HEK293 (cell line): ENCODE data around the gene SCNN1A.
A peak's percentile ranks its signal among the peaks of the same experiment; 100 is the strongest.

Experiments
- CTCF ChIA-PET: fragments of 350-600 bp; formaldehyde crosslinking; extraction: SDS; loops from one replicate; lab custom pipeline; 2021; ENCODE audit warnings: antibody characterized with exemption; lab: Yijun Ruan, JAX
- POLR2A ChIA-PET: fragments of 300-600 bp; formaldehyde crosslinking; extraction: SDS; loops from one replicate; lab custom pipeline; 2020; ENCODE audit warnings: antibody characterized with exemption, inconsistent platforms; lab: Yijun Ruan, JAX
- H3K27ac ChIP-seq: fragments of 200-500 bp; sonication (Bioruptor generic); 2 replicates; pipeline ENCODE4 v1.5.1; 2014; ENCODE audit warnings: low read depth, low read length, control low read depth, inconsistent platforms; ENCODE audit errors: extremely low read depth
- H3K36me3 ChIP-seq, 2 experiments: fragments of 200-500 bp in 1 of 2; sonication (Bioruptor generic) in 1 of 2; 1 replicate in 1 of 2; 2 replicates in 1 of 2; pipeline ENCODE4 v1.5.1; 2014 to 2017; ENCODE audit warnings: inconsistent platforms in 2 of 2, low read length in 2 of 2; ENCODE audit not compliant: control insufficient read depth in 2 of 2, insufficient read depth in 1 of 2
- H3K4me1 ChIP-seq: fragments of 200-500 bp; sonication (Bioruptor generic); 2 replicates; pipeline ENCODE4 v1.5.1; 2014; ENCODE audit warnings: mild to moderate bottlenecking, low read length, inconsistent platforms; ENCODE audit not compliant: control insufficient read depth, insufficient read depth
- H3K4me3 ChIP-seq: 2 replicates; pipeline ENCODE4 v1.5.1; 2011; ENCODE audit warnings: low read depth, mild to moderate bottlenecking, control low read depth, low read length, moderate library complexity
- H3K9me3 ChIP-seq: fragments of 200-500 bp; sonication (Bioruptor generic); 2 replicates; pipeline ENCODE4 v1.5.1; 2014; ENCODE audit warnings: low read depth, low read length, inconsistent platforms; ENCODE audit not compliant: control insufficient read depth, insufficient read depth
- BCL11B ChIP-seq: fragments of 450-650 bp; formaldehyde crosslinking; IDR thresholded peaks from 2 replicates; pipeline ENCODE4 v1.5.1; 2016; ENCODE audit warnings: low read depth, missing biosample characterization, missing genetic modification characterization
- RBAK ChIP-seq: fragments of 450-650 bp; formaldehyde crosslinking; IDR thresholded peaks from 2 replicates; pipeline ENCODE4 v1.5.1; 2016; ENCODE audit warnings: missing biosample characterization, missing genetic modification characterization
- SP3 ChIP-seq: fragments of 450-650 bp; formaldehyde crosslinking; IDR thresholded peaks from 2 replicates; pipeline ENCODE4 v1.5.1; 2016; ENCODE audit warnings: missing biosample characterization, missing genetic modification characterization
- YY2 ChIP-seq: fragments of 450-650 bp; formaldehyde crosslinking; IDR thresholded peaks from 2 replicates; pipeline ENCODE4 v1.5.1; 2016; ENCODE audit warnings: missing biosample characterization, missing genetic modification characterization
- ZBTB20 ChIP-seq: fragments of 450-650 bp; formaldehyde crosslinking; IDR thresholded peaks from 2 replicates; pipeline ENCODE4 v1.5.1; 2016; ENCODE audit warnings: missing biosample characterization, missing genetic modification characterization
- ZFHX2 ChIP-seq: fragments of 450-650 bp; formaldehyde crosslinking; conservative IDR thresholded peaks from 2 replicates; pipeline ENCODE4 v1.5.1; 2016; ENCODE audit warnings: missing biosample characterization, missing genetic modification characterization
- ZNF112 ChIP-seq: fragments of 450-650 bp; formaldehyde crosslinking; IDR thresholded peaks from 2 replicates; pipeline ENCODE4 v1.5.0; 2017; ENCODE audit warnings: missing biosample characterization, missing genetic modification characterization
- ZNF174 ChIP-seq: fragments of 450-650 bp; formaldehyde crosslinking; IDR thresholded peaks from 2 replicates; pipeline ENCODE4 v1.5.0; 2017; ENCODE audit warnings: missing biosample characterization, mild to moderate bottlenecking, missing genetic modification characterization
- ZNF175 ChIP-seq: fragments of 450-650 bp; formaldehyde crosslinking; IDR thresholded peaks from 2 replicates; pipeline ENCODE4 v1.5.1; 2016; ENCODE audit warnings: missing biosample characterization, missing genetic modification characterization
- ZNF292 ChIP-seq: fragments of 450-650 bp; formaldehyde crosslinking; IDR thresholded peaks from 2 replicates; pipeline ENCODE4 v1.5.1; 2016; ENCODE audit warnings: low read depth, missing biosample characterization, missing genetic modification characterization, borderline replicate concordance
- ZNF335 ChIP-seq: fragments of 450-650 bp; formaldehyde crosslinking; conservative IDR thresholded peaks from 2 replicates; pipeline ENCODE4 v1.5.1; 2016; ENCODE audit warnings: missing biosample characterization, missing genetic modification characterization
- ZNF394 ChIP-seq: fragments of 450-650 bp; formaldehyde crosslinking; IDR thresholded peaks from 2 replicates; pipeline ENCODE4 v1.5.1; 2016; ENCODE audit warnings: missing biosample characterization, missing genetic modification characterization, mild to moderate bottlenecking, moderate library complexity, borderline replicate concordance
- ZNF416 ChIP-seq: fragments of 450-650 bp; formaldehyde crosslinking; IDR thresholded peaks from 2 replicates; pipeline ENCODE4 v1.5.1; 2016; ENCODE audit warnings: missing biosample characterization, missing genetic modification characterization
- ZNF426 ChIP-seq: fragments of 450-650 bp; formaldehyde crosslinking; IDR thresholded peaks from 2 replicates; pipeline ENCODE4 v1.5.1; 2017; ENCODE audit warnings: missing biosample characterization, missing genetic modification characterization, mild to moderate bottlenecking, inconsistent platforms, moderate library complexity
- ZNF560 ChIP-seq: fragments of 450-650 bp; formaldehyde crosslinking; IDR thresholded peaks from 2 replicates; pipeline ENCODE4 v1.5.1; 2017; ENCODE audit warnings: missing biosample characterization, missing genetic modification characterization, borderline replicate concordance
- ZNF654 ChIP-seq: fragments of 450-650 bp; formaldehyde crosslinking; IDR thresholded peaks from 2 replicates; pipeline ENCODE4 v1.5.1; 2016; ENCODE audit warnings: low read depth, missing biosample characterization, missing genetic modification characterization
- ZNF677 ChIP-seq: fragments of 450-650 bp; IDR thresholded peaks from 2 replicates; pipeline ENCODE4 v1.5.0; 2018; ENCODE audit warnings: missing biosample characterization, mild to moderate bottlenecking, missing genetic modification characterization, moderate library complexity
- ZNF707 ChIP-seq: fragments of 450-650 bp; formaldehyde crosslinking; IDR thresholded peaks from 2 replicates; pipeline ENCODE4 v1.5.1; 2016; ENCODE audit warnings: missing biosample characterization, missing genetic modification characterization
- ZNF747 ChIP-seq: fragments of 450-650 bp; formaldehyde crosslinking; IDR thresholded peaks from 2 replicates; pipeline ENCODE4 v1.5.1; 2016; ENCODE audit warnings: missing biosample characterization, missing genetic modification characterization
- ZXDB ChIP-seq: fragments of 450-650 bp; formaldehyde crosslinking; IDR thresholded peaks from 2 replicates; pipeline ENCODE4 v1.5.1; 2016; ENCODE audit warnings: missing biosample characterization, missing genetic modification characterization
- TF ChIP-seq, protein P1 (sequence below): fragments of 450-650 bp; formaldehyde crosslinking; IDR thresholded peaks from 2 replicates; pipeline ENCODE4 v1.5.1; 2017; ENCODE audit warnings: missing biosample characterization, missing genetic modification characterization
- TF ChIP-seq, protein P2 (sequence below): fragments of 450-650 bp; formaldehyde crosslinking; IDR thresholded peaks from 2 replicates; pipeline ENCODE4 v1.5.1; 2016; ENCODE audit warnings: missing biosample characterization, missing genetic modification characterization
- TF ChIP-seq, protein P3 (sequence below): fragments of 450-650 bp; formaldehyde crosslinking; IDR thresholded peaks from 2 replicates; pipeline ENCODE4 v1.5.1; 2016; ENCODE audit warnings: missing biosample characterization, missing genetic modification characterization, low read depth
- TF ChIP-seq, protein P4 (sequence below): fragments of 450-650 bp; formaldehyde crosslinking; IDR thresholded peaks from 2 replicates; pipeline ENCODE4 v1.5.1; 2016; ENCODE audit warnings: missing biosample characterization, missing genetic modification characterization
- TF ChIP-seq, protein P5 (sequence below): fragments of 450-650 bp; formaldehyde crosslinking; IDR thresholded peaks from 2 replicates; pipeline ENCODE4 v1.5.1; 2016; ENCODE audit warnings: missing biosample characterization, missing genetic modification characterization

The SCNN1A gene

DNA sequence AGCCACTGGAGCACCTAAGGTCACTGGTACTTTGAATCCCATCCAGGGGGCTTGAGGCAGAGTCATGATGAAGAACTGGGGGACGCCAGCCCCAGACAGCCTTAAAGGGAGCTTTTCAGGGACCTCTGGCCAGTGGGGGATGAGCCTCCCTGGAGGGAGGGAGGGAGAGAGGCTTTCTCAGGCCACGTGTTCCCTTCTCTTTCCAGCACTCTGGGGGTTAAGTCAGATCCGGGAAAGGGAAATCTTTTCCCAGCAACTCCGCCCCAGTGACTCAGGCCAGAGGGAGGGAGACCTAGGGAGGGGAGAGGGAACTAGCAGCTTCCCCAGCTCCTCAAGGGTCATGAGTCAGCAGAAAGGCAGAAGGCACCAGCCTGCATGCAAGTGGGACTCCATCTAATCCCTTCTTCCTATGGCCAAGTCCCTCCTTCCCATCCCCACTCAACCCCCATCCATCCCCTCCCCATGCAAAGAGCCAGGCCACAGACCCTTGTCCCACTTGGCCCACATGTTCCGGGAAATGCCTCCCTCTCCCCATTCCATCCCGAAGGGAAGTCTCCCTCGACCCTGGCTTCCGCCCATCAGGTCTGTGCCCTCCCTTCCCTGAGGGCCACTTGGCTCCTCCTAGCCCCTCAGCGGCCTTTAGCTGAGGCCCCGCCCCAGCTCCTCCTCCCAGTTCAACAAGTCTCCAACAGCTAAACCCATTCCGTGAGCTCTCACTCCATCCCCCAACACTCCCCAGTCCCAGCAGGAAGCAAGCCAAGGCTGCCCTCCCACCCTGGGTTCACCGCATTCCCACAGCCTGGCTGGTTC, 39.1 kb downstream of the SCNN1A start (continued):
- TF ChIP-seq ZNF747 (no peak), ZNF707 (tag by site-specific recombination) (no peak), ZNF174 (no peak), ZNF677 (tag by site-specific recombination) (no peak), ZNF394 (tag by site-specific recombination) (peak; percentile 85), YY2 (tag by site-specific recombination) (peak; percentile 33; the same call in 1 of the 2 replicates), ZNF292 (tag by site-specific recombination) (no peak), ZNF416 (tag by site-specific recombination) (no peak), ZNF175 (tag by site-specific recombination) (no peak), SP3 (tag by site-specific recombination) (peak; percentile 94), BCL11B (tag by site-specific recombination) (no peak), ZNF560 (tag by site-specific recombination) (no peak), ZNF426 (no peak), RBAK (tag by site-specific recombination) (no peak)
- TF ChIP-seq, protein P1, sequence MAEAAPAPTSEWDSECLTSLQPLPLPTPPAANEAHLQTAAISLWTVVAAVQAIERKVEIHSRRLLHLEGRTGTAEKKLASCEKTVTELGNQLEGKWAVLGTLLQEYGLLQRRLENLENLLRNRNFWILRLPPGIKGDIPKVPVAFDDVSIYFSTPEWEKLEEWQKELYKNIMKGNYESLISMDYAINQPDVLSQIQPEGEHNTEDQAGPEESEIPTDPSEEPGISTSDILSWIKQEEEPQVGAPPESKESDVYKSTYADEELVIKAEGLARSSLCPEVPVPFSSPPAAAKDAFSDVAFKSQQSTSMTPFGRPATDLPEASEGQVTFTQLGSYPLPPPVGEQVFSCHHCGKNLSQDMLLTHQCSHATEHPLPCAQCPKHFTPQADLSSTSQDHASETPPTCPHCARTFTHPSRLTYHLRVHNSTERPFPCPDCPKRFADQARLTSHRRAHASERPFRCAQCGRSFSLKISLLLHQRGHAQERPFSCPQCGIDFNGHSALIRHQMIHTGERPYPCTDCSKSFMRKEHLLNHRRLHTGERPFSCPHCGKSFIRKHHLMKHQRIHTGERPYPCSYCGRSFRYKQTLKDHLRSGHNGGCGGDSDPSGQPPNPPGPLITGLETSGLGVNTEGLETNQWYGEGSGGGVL (tag by site-specific recombination), result peak; percentile 99
- TF ChIP-seq, protein P2, sequence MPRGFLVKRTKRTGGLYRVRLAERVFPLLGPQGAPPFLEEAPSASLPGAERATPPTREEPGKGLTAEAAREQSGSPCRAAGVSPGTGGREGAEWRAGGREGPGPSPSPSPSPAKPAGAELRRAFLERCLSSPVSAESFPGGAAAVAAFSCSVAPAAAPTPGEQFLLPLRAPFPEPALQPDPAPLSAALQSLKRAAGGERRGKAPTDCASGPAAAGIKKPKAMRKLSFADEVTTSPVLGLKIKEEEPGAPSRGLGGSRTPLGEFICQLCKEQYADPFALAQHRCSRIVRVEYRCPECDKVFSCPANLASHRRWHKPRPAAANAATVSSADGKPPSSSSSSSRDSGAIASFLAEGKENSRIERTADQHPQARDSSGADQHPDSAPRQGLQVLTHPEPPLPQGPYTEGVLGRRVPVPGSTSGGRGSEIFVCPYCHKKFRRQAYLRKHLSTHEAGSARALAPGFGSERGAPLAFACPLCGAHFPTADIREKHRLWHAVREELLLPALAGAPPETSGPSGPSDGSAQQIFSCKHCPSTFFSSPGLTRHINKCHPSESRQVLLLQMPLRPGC (tag by site-specific recombination), result peak; percentile 27; the same call in 1 of the 2 replicates
- TF ChIP-seq, protein P3, sequence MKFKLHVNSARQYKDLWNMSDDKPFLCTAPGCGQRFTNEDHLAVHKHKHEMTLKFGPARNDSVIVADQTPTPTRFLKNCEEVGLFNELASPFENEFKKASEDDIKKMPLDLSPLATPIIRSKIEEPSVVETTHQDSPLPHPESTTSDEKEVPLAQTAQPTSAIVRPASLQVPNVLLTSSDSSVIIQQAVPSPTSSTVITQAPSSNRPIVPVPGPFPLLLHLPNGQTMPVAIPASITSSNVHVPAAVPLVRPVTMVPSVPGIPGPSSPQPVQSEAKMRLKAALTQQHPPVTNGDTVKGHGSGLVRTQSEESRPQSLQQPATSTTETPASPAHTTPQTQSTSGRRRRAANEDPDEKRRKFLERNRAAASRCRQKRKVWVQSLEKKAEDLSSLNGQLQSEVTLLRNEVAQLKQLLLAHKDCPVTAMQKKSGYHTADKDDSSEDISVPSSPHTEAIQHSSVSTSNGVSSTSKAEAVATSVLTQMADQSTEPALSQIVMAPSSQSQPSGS, result no peak

DNA sequence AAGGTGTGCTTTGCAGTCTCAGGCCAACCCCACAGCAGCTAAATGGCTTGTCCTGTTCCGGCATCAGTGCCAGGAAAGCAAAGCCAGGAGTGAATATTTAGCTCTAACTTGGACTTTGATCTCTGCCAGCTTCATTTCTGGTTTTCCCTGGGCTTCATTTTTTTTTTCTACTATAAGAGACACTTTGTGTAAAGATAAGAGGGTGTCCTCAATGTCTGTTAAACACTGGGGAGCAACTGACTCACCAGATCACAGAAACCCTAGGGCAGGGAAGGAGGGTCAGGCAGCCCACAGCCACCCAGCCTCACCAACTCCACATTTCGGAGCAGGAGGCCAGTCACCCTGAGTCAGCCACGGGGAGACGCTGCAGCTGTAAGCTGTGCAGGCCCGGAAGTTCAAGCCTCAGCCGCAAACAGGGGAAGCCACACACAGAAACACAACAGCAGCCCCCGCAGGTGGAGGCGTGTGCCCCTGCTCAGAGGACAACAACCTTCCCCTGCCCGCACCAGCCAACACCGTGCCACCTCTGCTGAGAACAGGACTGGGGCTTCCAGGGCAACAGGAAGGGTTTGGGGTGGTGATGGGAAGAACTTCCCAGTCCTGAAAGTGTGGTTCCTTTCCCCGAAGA, 39.8 kb downstream of the SCNN1A start:
- ChIA-PET CTCF (interaction anchor here (0.6 to 3.0 kb wide), 19 partner anchors 9 to 273 kb away, joined by 3 to 28 read pairs (median 4); no protein-coding TSS in a partner anchor), POLR2A (interaction anchor here (0.8 to 4.6 kb wide), 17 partner anchors 8 to 354 kb away, joined by 3 to 37 read pairs (median 5); partner anchors contain the start of genes GAPDH, MRPL51, VAMP1 and ZNF384)
- H3K4me3 ChIP-seq, result peak overlapping the region; percentile 28
- H3K9me3 ChIP-seq, result no peaks in the 10 kb centered on the region
- peaks cover 27% of the 10 kb centered on the region for H3K4me1 ChIP-seq
- H3K27ac ChIP-seq, result peak overlapping the region; percentile 90
- H3K36me3 ChIP-seq, result peaks cover 22 to 54% of the 10 kb centered on the region in 2 experiments
- no peak for TF ChIP-seq ZXDB (tag by site-specific recombination)
- TF ChIP-seq ZNF112 (tag by site-specific recombination), result no peak
- TF ChIP-seq, protein P4, sequence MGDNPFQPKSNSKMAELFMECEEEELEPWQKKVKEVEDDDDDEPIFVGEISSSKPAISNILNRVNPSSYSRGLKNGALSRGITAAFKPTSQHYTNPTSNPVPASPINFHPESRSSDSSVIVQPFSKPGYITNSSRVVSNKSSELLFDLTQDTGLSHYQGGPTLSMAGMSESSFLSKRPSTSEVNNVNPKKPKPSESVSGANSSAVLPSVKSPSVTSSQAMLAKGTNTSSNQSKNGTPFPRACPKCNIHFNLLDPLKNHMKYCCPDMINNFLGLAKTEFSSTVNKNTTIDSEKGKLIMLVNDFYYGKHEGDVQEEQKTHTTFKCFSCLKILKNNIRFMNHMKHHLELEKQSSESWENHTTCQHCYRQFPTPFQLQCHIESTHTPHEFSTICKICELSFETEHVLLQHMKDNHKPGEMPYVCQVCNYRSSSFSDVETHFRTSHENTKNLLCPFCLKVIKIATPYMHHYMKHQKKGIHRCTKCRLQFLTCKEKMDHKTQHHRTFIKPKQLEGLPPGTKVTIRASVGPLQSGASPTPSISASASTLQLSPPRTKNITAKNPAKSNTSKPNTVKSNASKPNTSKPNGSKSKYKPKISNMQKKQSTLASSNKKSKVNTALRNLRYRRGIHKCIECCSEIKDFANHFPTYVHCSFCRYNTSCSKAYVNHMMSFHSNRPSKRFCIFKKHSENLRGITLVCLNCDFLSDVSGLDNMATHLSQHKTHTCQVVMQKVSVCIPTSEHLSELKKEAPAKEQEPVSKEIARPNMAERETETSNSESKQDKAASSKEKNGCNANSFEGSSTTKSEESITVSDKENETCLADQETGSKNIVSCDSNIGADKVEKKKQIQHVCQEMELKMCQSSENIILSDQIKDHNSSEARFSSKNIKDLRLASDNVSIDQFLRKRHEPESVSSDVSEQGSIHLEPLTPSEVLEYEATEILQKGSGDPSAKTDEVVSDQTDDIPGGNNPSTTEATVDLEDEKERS (tag by site-specific recombination), result no peak
- TF ChIP-seq ZBTB20, result no peak
- TF ChIP-seq ZFHX2 (tag by site-specific recombination), result peak; percentile 91
- TF ChIP-seq ZNF335 (tag by site-specific recombination), result peak; percentile 40; the same call in 1 of the 2 replicates
- TF ChIP-seq ZNF654 (tag by site-specific recombination), result peak; percentile 23; the same call in 1 of the 2 replicates
- TF ChIP-seq, protein P5, sequence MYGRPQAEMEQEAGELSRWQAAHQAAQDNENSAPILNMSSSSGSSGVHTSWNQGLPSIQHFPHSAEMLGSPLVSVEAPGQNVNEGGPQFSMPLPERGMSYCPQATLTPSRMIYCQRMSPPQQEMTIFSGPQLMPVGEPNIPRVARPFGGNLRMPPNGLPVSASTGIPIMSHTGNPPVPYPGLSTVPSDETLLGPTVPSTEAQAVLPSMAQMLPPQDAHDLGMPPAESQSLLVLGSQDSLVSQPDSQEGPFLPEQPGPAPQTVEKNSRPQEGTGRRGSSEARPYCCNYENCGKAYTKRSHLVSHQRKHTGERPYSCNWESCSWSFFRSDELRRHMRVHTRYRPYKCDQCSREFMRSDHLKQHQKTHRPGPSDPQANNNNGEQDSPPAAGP, result peak; percentile 42
